GM10266 (cell line): ENCODE data around the gene CYB5D1.

Experiments
- DNase-seq: peaks from one replicate; pipeline ENCODE4 v3.0.0; 2012; ENCODE audit errors: extremely low spot score
- CTCF ChIP-seq: IDR thresholded peaks from 2 replicates; pipeline ENCODE4 v1.5.1; 2012; ENCODE audit warnings: mild to moderate bottlenecking, low read depth; ENCODE audit not compliant: control insufficient read depth, insufficient read depth; ENCODE audit errors: missing control alignments

The CYB5D1 gene

GRCh38 chr17:7846063-7846735, 11.6 kb upstream of the CYB5D1 start:
- no peak for TF ChIP-seq CTCF
- DNase-seq = no peak

GRCh38 chr17:7846765-7847661, 10.8 kb upstream of the CYB5D1 start:
- no peak for DNase-seq
- no peak for TF ChIP-seq CTCF

GRCh38 chr17:7848131-7848579, 9.6 kb upstream of the CYB5D1 start:
- DNase-seq = no peak
- TF ChIP-seq CTCF = no peak

GRCh38 chr17:7848739-7849129, 9.1 kb upstream of the CYB5D1 start:
- no peak for DNase-seq
- no peak for TF ChIP-seq CTCF

- TF ChIP-seq CTCF = no peak
- no peak for DNase-seq
Observed at GRCh38 chr17:7849130-7849750, 8.6 kb upstream of the CYB5D1 start.

GRCh38 chr17:7849751-7850504, 7.9 kb upstream of the CYB5D1 start:
- TF ChIP-seq CTCF = no peak
- DNase-seq = no peak
